Osteoblast (primary cell): ENCODE measurements around the gene MACROD2. TPM values are rescaled to one million over a fixed set of nuclear protein-coding genes. Genes with fewer than 3 reads are reported as not detected.

Source experiments
- DNase-seq: peaks from one replicate; pipeline ENCODE4 v3.0.0; 2011; ENCODE audit warnings: low spot score, mixed read lengths; ENCODE audit not compliant: insufficient read length; ENCODE audit errors: missing footprints
- H2AFZ ChIP-seq: 2 replicates; pipeline ENCODE4 v1.6.0; 2011; ENCODE audit warnings: mild to moderate bottlenecking, low read length
- H3K27ac ChIP-seq: 2 replicates; pipeline ENCODE4 v1.5.1; 2011; ENCODE audit warnings: mild to moderate bottlenecking, low read depth, low read length, moderate library complexity
- H3K27me3 ChIP-seq: 2 replicates; pipeline ENCODE4 v1.6.0; 2012; ENCODE audit warnings: mild to moderate bottlenecking, control low read depth, inconsistent platforms, low read length, moderate library complexity; ENCODE audit not compliant: insufficient read depth
- H3K36me3 ChIP-seq: 2 replicates; pipeline ENCODE4 v1.5.1; 2011; ENCODE audit warnings: mild to moderate bottlenecking, low read length, control low read depth, moderate library complexity; ENCODE audit not compliant: insufficient read depth
- H3K4me1 ChIP-seq: 2 replicates; pipeline ENCODE4 v1.5.1; 2011; ENCODE audit warnings: mild to moderate bottlenecking, low read length, control low read depth, moderate library complexity; ENCODE audit not compliant: insufficient read depth
- H3K4me2 ChIP-seq: 2 replicates; pipeline ENCODE4 v1.6.0; 2011; ENCODE audit warnings: mild to moderate bottlenecking, low read length; ENCODE audit not compliant: insufficient read depth
- H3K4me3 ChIP-seq: fragments of 200-600 bp; sonication (generic); 3 replicates; pipeline ENCODE4 v1.5.1; 2012; ENCODE audit warnings: mild to moderate bottlenecking, low read length, inconsistent platforms; ENCODE audit not compliant: insufficient read depth
- H3K79me2 ChIP-seq: 2 replicates; pipeline ENCODE4 v1.6.0; 2012; ENCODE audit warnings: mild to moderate bottlenecking, low read length, control low read depth, inconsistent platforms; ENCODE audit not compliant: insufficient read depth
- H3K9me3 ChIP-seq: 2 replicates; pipeline ENCODE4 v1.5.1; 2011; ENCODE audit warnings: low read depth, low read length, control low read depth
- H4K20me1 ChIP-seq: 2 replicates; pipeline ENCODE4 v1.6.0; 2012; ENCODE audit warnings: mild to moderate bottlenecking, low read length, control low read depth; ENCODE audit not compliant: insufficient read depth
- CTCF ChIP-seq: IDR thresholded peaks from 2 replicates; pipeline ENCODE4 v1.5.1; 2011; ENCODE audit warnings: mild to moderate bottlenecking, low read depth, low read length, moderate library complexity; ENCODE audit errors: extremely low read depth
- total RNA-seq: library from RNA; depleted of rRNA; stranded (reverse); fragments of >200 nt; gene quantifications from 2 replicates; pipeline ENCODE4 v1.2.3, GENCODE V29; 2012

MACROD2 gene
- total RNA-seq, 1 donor, result 4.0 TPM

GRCh38 chr20:15618912-15619311, 1623.6 kb downstream of the MACROD2 start:
- H2AFZ ChIP-seq, result no peak overlapping the region
- peaks cover under 1% of the 10 kb centered on the region for H3K4me1 ChIP-seq
- DNase-seq, result no peak
- no peaks in the 10 kb centered on the region for H3K27me3 ChIP-seq
- no peak for TF ChIP-seq CTCF
- H3K4me2 ChIP-seq, result no peak overlapping the region
- no peak overlapping the region for H3K27ac ChIP-seq
- no peaks in the 10 kb centered on the region for H3K79me2 ChIP-seq
- no peaks in the 10 kb centered on the region for H3K9me3 ChIP-seq
- no peak overlapping the region for H3K4me3 ChIP-seq
- H3K36me3 ChIP-seq, result no peaks in the 10 kb centered on the region
- H4K20me1 ChIP-seq, result no peaks in the 10 kb centered on the region

GRCh38 chr20:15619341-15619740, 1624.0 kb downstream of the MACROD2 start:
- no peaks in the 10 kb centered on the region for H3K79me2 ChIP-seq
- no peak overlapping the region for H3K27ac ChIP-seq
- no peak for TF ChIP-seq CTCF
- no peaks in the 10 kb centered on the region for H3K4me1 ChIP-seq
- no peaks in the 10 kb centered on the region for H3K9me3 ChIP-seq
- H4K20me1 ChIP-seq, result no peaks in the 10 kb centered on the region
- no peak for DNase-seq
- H3K27me3 ChIP-seq, result no peaks in the 10 kb centered on the region
- H2AFZ ChIP-seq, result no peak overlapping the region
- H3K36me3 ChIP-seq, result no peaks in the 10 kb centered on the region
- no peak overlapping the region for H3K4me2 ChIP-seq
- H3K4me3 ChIP-seq, result no peak overlapping the region

- TF ChIP-seq CTCF, result no peak
- no peaks in the 10 kb centered on the region for H3K79me2 ChIP-seq
- no peak overlapping the region for H2AFZ ChIP-seq
- H3K4me1 ChIP-seq, result no peaks in the 10 kb centered on the region
- H3K36me3 ChIP-seq, result no peaks in the 10 kb centered on the region
- H3K4me3 ChIP-seq, result no peak overlapping the region
- H3K27me3 ChIP-seq, result no peaks in the 10 kb centered on the region
- no peaks in the 10 kb centered on the region for H3K9me3 ChIP-seq
- H3K4me2 ChIP-seq, result no peak overlapping the region
- H3K27ac ChIP-seq, result no peak overlapping the region
- DNase-seq, result no peak
- H4K20me1 ChIP-seq, result no peaks in the 10 kb centered on the region
Measured at GRCh38 chr20:15619816-15620215, 1624.5 kb downstream of the MACROD2 start.

GRCh38 chr20:15622368-15622767, 1627.1 kb downstream of the MACROD2 start:
- H3K9me3 ChIP-seq, result no peaks in the 10 kb centered on the region
- no peak overlapping the region for H3K4me3 ChIP-seq
- no peaks in the 10 kb centered on the region for H3K36me3 ChIP-seq
- H3K27me3 ChIP-seq, result no peaks in the 10 kb centered on the region
- H3K4me2 ChIP-seq, result no peak overlapping the region
- no peaks in the 10 kb centered on the region for H3K4me1 ChIP-seq
- no peak overlapping the region for H2AFZ ChIP-seq
- no peaks in the 10 kb centered on the region for H4K20me1 ChIP-seq
- H3K79me2 ChIP-seq, result no peaks in the 10 kb centered on the region
- no peak for DNase-seq
- no peak for TF ChIP-seq CTCF
- no peak overlapping the region for H3K27ac ChIP-seq
